ENCODE results near the gene STAM. TPM values are rescaled to one million over a fixed set of nuclear protein-coding genes. Genes with fewer than 3 reads are reported as not detected.

STAM gene
- total RNA-seq, 1 donor: 26.7 TPM

- no peak for DNase-seq (ENCODE audit: low read depth in 2 of 3, low spot score in 2 of 3)
Observed at GRCh38 chr10:17671307-17671706, 27.4 kb downstream of the STAM start.

- no peak for DNase-seq (ENCODE audit: low read depth in 2 of 3, low spot score in 2 of 3)
Observed at GRCh38 chr10:17673471-17674061, 29.6 kb downstream of the STAM start.

GRCh38 chr10:17674566-17674965 is 30.6 kb downstream of the STAM start:
- no peak for DNase-seq (ENCODE audit: low read depth in 2 of 3, low spot score in 2 of 3)

GRCh38 chr10:17675638-17676037 is 31.7 kb downstream of the STAM start:
- peak in 2 of 3 donors; percentile 45 to 67 for DNase-seq (ENCODE audit: low read depth in 2 of 3, low spot score in 2 of 3)

GRCh38 chr10:17676919-17677318 is 33.0 kb downstream of the STAM start:
- DNase-seq (ENCODE audit: low read depth in 2 of 3, low spot score in 2 of 3): no peak

- no peak for DNase-seq (ENCODE audit: low read depth in 2 of 3, low spot score in 2 of 3)
Observed at GRCh38 chr10:17682236-17682946, 38.4 kb downstream of the STAM start.

- no peak for DNase-seq (ENCODE audit: low read depth in 2 of 3, low spot score in 2 of 3)
Observed at GRCh38 chr10:17683541-17683940, 39.6 kb downstream of the STAM start.

GRCh38 chr10:17684537-17684936 is 40.6 kb downstream of the STAM start:
- DNase-seq (ENCODE audit: low read depth in 2 of 3, low spot score in 2 of 3): peak in 1 of 3 donors; percentile 17

- DNase-seq (ENCODE audit: low read depth in 2 of 3, low spot score in 2 of 3): peak in 1 of 3 donors; percentile 12
Observed at GRCh38 chr10:17685233-17685840, 41.4 kb downstream of the STAM start.

- DNase-seq (ENCODE audit: low read depth in 2 of 3, low spot score in 2 of 3): no peak
Observed at GRCh38 chr10:17687117-17687831, 43.3 kb downstream of the STAM start.

- DNase-seq (ENCODE audit: low read depth in 2 of 3, low spot score in 2 of 3): no peak
Observed at GRCh38 chr10:17689137-17689536, 45.2 kb downstream of the STAM start.

GRCh38 chr10:17693009-17693408 is 49.1 kb downstream of the STAM start:
- DNase-seq (ENCODE audit: low read depth in 2 of 3, low spot score in 2 of 3): peak in 1 of 3 donors; percentile 44

GRCh38 chr10:17698696-17699095 is 54.7 kb downstream of the STAM start:
- no peak for DNase-seq (ENCODE audit: low read depth in 2 of 3, low spot score in 2 of 3)

GRCh38 chr10:17701301-17701700 is 57.4 kb downstream of the STAM start:
- DNase-seq (ENCODE audit: low read depth in 2 of 3, low spot score in 2 of 3): no peak

GRCh38 chr10:17703706-17704105 is 59.8 kb downstream of the STAM start:
- no peak for DNase-seq (ENCODE audit: low read depth in 2 of 3, low spot score in 2 of 3)

- no peak for DNase-seq (ENCODE audit: low read depth in 2 of 3, low spot score in 2 of 3)
Observed at GRCh38 chr10:17708821-17709220, 64.9 kb downstream of the STAM start.

- DNase-seq (ENCODE audit: low read depth in 2 of 3, low spot score in 2 of 3): no peak
Observed at GRCh38 chr10:17709492-17709891, 65.5 kb downstream of the STAM start.

GRCh38 chr10:17710181-17710580 is 66.2 kb downstream of the STAM start:
- DNase-seq (ENCODE audit: low read depth in 2 of 3, low spot score in 2 of 3): no peak

GRCh38 chr10:17712053-17712452 is 68.1 kb downstream of the STAM start:
- DNase-seq (ENCODE audit: low read depth in 2 of 3, low spot score in 2 of 3): no peak

- DNase-seq (ENCODE audit: low read depth in 2 of 3, low spot score in 2 of 3): no peak
Observed at GRCh38 chr10:17712717-17713471, 68.9 kb downstream of the STAM start.

GRCh38 chr10:17713758-17714157 is 69.8 kb downstream of the STAM start:
- DNase-seq (ENCODE audit: low read depth in 2 of 3, low spot score in 2 of 3): no peak
